A204.1 (cell line): Measurements from ENCODE around the gene GCH1.

Experiments
- FAIRE-seq: peaks from 2 replicates; lab custom pipeline; 2012; peaks lifted over from hg19 to GRCh38; lab: Jason Lieb, UNC

Gene GCH1

GRCh38 chr14:54797556-54797955, 105.1 kb downstream of the GCH1 start:
- FAIRE-seq, result no peak

GRCh38 chr14:54796961-54797360, 105.7 kb downstream of the GCH1 start:
- FAIRE-seq, result no peak

GRCh38 chr14:54794796-54795195, 107.8 kb downstream of the GCH1 start:
- no peak for FAIRE-seq

DNA sequence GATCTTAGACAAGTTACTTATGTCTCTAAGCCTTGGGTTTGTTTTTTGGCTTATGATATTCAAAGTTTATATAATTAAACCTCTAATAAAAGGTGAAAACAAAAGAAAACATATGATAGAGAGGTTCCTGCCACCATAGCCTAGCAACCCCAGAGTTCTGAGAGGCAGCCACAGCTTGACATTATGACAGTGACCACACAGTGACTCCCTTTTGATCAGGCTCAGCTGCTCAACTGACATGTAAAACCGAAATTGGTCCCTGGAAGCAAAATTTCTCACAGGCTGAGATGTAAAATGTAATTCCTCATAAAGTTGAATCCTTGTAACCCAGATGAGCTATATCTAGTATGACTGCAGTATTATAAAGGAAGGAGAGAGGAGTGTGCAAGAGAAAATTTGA, 108.5 kb downstream of the GCH1 start:
- FAIRE-seq, result no peak

DNA sequence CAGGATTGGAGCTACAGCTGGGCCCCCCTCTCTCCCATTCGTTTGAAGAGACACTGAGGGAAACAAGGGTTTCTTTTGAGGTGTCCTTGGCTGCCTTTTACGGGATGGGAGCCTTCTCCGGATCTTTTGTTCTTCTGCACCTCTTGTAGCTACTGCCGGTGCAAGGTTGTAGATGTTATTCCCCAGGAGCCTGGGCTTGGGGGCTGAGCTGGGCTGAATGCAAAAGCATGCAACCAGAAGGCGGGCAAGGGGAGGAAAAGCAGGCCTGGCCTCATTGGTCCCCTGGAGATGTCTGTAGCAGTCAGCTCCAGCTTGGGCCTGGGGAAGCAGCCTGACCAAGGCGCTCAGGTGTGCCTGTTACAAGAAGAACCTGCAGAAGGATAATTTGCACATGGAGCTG, 110.3 kb downstream of the GCH1 start:
- FAIRE-seq, result no peak
